Fibroblast of mammary gland (primary cell): ENCODE results near the gene MXD1.
"Not testable (repeated sequence)": the region's sequence is repeated elsewhere in the genome, so short reads cannot be mapped to it uniquely, and the experiment has no call there.

Experiments
- DNase-seq: peaks from one replicate; pipeline ENCODE4 v3.0.0-alpha.2; 2010; ENCODE audit warnings: low read depth
- H3K4me3 ChIP-seq: 2 replicates; pipeline ENCODE4 v1.5.1; 2011; ENCODE audit warnings: low read depth, mild to moderate bottlenecking, low read length, moderate library complexity; ENCODE audit not compliant: control insufficient read depth
- CTCF ChIP-seq: conservative IDR thresholded peaks from 2 replicates; pipeline ENCODE4 v1.5.1; 2011; ENCODE audit warnings: low read depth, low read length, inconsistent platforms; ENCODE audit not compliant: control insufficient read depth, insufficient read depth

MXD1 gene

GRCh38 chr2:69914950-69915945, at the start of gene MXD1:
Gene MXD1 (plus strand): TSS chr2:69915109. CDS start chr2:69915331, 222 bp downstream.
- peak within 1 kb of the TSS; percentile 70 for H3K4me3 ChIP-seq
- TF ChIP-seq CTCF, result no peak
- no peak for DNase-seq

GRCh38 chr2:69888451-69888850, 26.5 kb upstream of the MXD1 start:
- H3K4me3 ChIP-seq, result no peak overlapping the region
- no peak for TF ChIP-seq CTCF

GRCh38 chr2:69889302-69889701, 25.6 kb upstream of the MXD1 start:
- no peak overlapping the region for H3K4me3 ChIP-seq
- no peak for DNase-seq
- no peak for TF ChIP-seq CTCF

More at GRCh38 chr2:69888451-69888850, 26.5 kb upstream of the MXD1 start:
- DNase-seq, result no peak

- TF ChIP-seq CTCF, result no peak
- DNase-seq, result no peak
- no peak overlapping the region for H3K4me3 ChIP-seq
These were observed 24.0 kb upstream of the MXD1 start for GRCh38 chr2:69890881-69891280.

GRCh38 chr2:69892838-69893424, 22.0 kb upstream of the MXD1 start:
- TF ChIP-seq CTCF, result peak; percentile 1
- not testable (repeated sequence) for H3K4me3 ChIP-seq, DNase-seq

- H3K4me3 ChIP-seq, result peak within 1 kb of the TSS; percentile 85
- no peak for TF ChIP-seq CTCF
- DNase-seq, result peak; percentile 85
These were observed 21.0 kb upstream of the MXD1 start, which contains the start of gene SNRNP27 for GRCh38 chr2:69893684-69894551. Gene SNRNP27 (plus strand): TSS chr2:69893956. CDS start chr2:69893985, 29 bp downstream.

GRCh38 chr2:69894737-69895136, 20.2 kb upstream of the MXD1 start:
- not testable (repeated sequence) for DNase-seq
- peak overlapping the region; percentile 85 for H3K4me3 ChIP-seq
